Gastroesophageal sphincter (tissue), 4 donors: ENCODE data around the gene TMA7. TPM values are rescaled to one million over a fixed set of nuclear protein-coding genes. Genes with fewer than 3 reads are reported as not detected.
"Not testable (repeated sequence)": the region's sequence is repeated elsewhere in the genome, so short reads cannot be mapped to it uniquely, and the experiment has no call there.

Experiments used
- ATAC-seq: fragments of 150-250 bp; one replicate; pipeline ENCODE4 v1.9.1; 2016; ENCODE audit warnings: mild to moderate bottlenecking, moderate library complexity
- H3K27ac ChIP-seq, 4 donors: fragments of 200-600 bp; sonication (generic) in 3 of 4; 1 replicate in 3 of 4; 2 replicates in 1 of 4; pipeline ENCODE4 v1.5.1; 2016 to 2019
- H3K27me3 ChIP-seq: fragments of 200-600 bp; sonication (generic); one replicate; pipeline ENCODE4 v1.5.1; 2019
- H3K36me3 ChIP-seq, 2 donors: fragments of 200-600 bp; sonication (generic); one replicate each; pipeline ENCODE4 v1.5.1; 2019; ENCODE audit warnings: control low read depth in 1 of 2
- H3K4me1 ChIP-seq, 3 donors: fragments of 200-600 bp; sonication (generic); 1 replicate in 2 of 3; 2 replicates in 1 of 3; pipeline ENCODE4 v1.5.1; 2016 to 2019; ENCODE audit warnings: control low read depth in 2 of 3
- H3K4me3 ChIP-seq, 2 donors: fragments of 200-600 bp; sonication (generic); one replicate each; pipeline ENCODE4 v1.5.1; 2019; ENCODE audit warnings: mild to moderate bottlenecking in 1 of 2, moderate library complexity in 1 of 2
- H3K9me3 ChIP-seq, 3 donors: fragments of 200-600 bp; sonication (generic); one replicate each; pipeline ENCODE4 v1.5.1; 2017 to 2019; ENCODE audit warnings: control low read depth in 2 of 3
- EP300 ChIP-seq: sonication (generic); formaldehyde crosslinking; IDR thresholded peaks from one replicate; pipeline ENCODE4 v1.6.1; 2017; ENCODE audit warnings: antibody characterized with exemption, mild to moderate bottlenecking
- POLR2A ChIP-seq, 2 donors: fragments of 450-650 bp; IDR thresholded peaks; one replicate each; pipeline ENCODE4 v1.6.1; 2017; ENCODE audit warnings: antibody characterized with exemption in 2 of 2, mild to moderate bottlenecking in 2 of 2, moderate library complexity in 1 of 2
- POLR2AphosphoS5 ChIP-seq: sonication (generic); formaldehyde crosslinking; IDR thresholded peaks from one replicate; pipeline ENCODE4 v1.6.1; 2017; ENCODE audit warnings: antibody characterized with exemption
- WGBS, 2 donors: methylation state at CpG; one replicate each; pipeline ENCODE4 v1.1.5; 2018; ENCODE audit warnings: low coverage in 1 of 2; 5-methylcytosine and 5-hydroxymethylcytosine counted together
- total RNA-seq, 4 donors: library from RNA; depleted of rRNA; stranded (reverse); fragments of >200 nt; gene quantifications; one replicate each; pipeline ENCODE4 v1.1.0, GENCODE V29; 2016
- TF ChIP-seq, protein P1 (sequence below), 4 experiments: fragments of 200-600 bp in 2 of 4; fragments of 450-650 bp in 2 of 4; sonication (generic) in 1 of 4; IDR thresholded peaks; one replicate each; pipeline ENCODE4 v1.5.1; 2017 to 2019; ENCODE audit warnings: antibody characterized with exemption in 4 of 4, mild to moderate bottlenecking in 2 of 4, moderate library complexity in 2 of 4

TMA7 gene
- total RNA-seq, 4 donors from 2014 or later = 200 to 329 (median 260) TPM

DNA sequence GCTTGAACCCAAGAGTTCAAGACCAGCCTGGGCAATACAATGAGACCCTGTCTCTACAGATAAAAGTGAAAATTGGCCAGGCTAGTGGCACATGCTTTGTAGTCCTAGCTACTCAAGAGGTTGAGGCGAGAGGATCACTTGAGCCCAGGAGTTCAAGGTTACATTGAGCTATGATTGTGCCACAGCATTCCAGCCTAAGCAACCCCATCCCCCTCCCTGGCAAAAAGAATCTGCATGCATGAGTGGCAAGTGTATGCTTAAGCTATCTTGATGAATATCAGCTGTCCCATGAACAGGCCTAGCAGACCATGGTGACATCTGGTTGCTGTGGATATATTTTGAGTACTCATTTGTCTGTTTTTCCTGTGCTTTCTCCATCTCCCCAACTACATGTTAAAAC, 11.2 kb downstream of the TMA7 start:
- Histone ChIP-seq H3K4me3 (no peak overlapping the region), H3K27me3 (no peaks in the 10 kb centered on the region), H3K27ac (no peak overlapping the region), H3K9me3 (no peaks in the 10 kb centered on the region), H3K4me1 (peaks cover 0 to 24% (median 9%) of the 10 kb centered on the region in 3 donors), H3K36me3 (peaks cover 0 to 58% of the 10 kb centered on the region in 2 donors)
- WGBS, 2 donors = 20 to 88% methylated on average over 1 of the region's 1 CpG
- no peak for ATAC-seq
- TF ChIP-seq EP300 = no peak
- TF ChIP-seq POLR2A (IDR thresholded peaks at IDR 0.05) = no peak
- TF ChIP-seq, protein P1, sequence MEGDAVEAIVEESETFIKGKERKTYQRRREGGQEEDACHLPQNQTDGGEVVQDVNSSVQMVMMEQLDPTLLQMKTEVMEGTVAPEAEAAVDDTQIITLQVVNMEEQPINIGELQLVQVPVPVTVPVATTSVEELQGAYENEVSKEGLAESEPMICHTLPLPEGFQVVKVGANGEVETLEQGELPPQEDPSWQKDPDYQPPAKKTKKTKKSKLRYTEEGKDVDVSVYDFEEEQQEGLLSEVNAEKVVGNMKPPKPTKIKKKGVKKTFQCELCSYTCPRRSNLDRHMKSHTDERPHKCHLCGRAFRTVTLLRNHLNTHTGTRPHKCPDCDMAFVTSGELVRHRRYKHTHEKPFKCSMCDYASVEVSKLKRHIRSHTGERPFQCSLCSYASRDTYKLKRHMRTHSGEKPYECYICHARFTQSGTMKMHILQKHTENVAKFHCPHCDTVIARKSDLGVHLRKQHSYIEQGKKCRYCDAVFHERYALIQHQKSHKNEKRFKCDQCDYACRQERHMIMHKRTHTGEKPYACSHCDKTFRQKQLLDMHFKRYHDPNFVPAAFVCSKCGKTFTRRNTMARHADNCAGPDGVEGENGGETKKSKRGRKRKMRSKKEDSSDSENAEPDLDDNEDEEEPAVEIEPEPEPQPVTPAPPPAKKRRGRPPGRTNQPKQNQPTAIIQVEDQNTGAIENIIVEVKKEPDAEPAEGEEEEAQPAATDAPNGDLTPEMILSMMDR (IDR thresholded peaks at IDR 0.05) = no peak
- TF ChIP-seq POLR2AphosphoS5 = no peak

DNA sequence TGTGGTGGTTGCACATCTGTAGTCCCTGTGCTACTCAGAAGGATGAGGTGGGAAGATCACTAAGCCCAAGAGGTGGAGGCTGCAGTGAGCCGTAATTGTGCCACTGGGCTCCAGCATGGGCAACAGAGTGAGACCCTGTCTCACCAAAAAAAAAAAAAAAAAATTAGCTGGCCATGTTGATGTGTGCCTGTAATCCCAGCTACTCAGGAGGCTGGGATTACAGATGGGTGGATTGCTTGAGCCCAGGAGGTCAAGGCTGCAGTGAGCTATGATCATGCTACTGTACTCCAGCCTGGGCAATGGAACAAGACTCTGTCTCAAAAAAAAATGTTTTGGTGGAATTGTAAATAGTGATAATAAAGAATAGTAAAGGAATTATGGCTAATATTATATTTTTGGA, 16.4 kb downstream of the TMA7 start:
- H3K9me3 ChIP-seq = no peaks in the 10 kb centered on the region
- H3K27me3 ChIP-seq = no peaks in the 10 kb centered on the region
- no peak for TF ChIP-seq POLR2AphosphoS5
- TF ChIP-seq, protein P1 (IDR thresholded peaks at IDR 0.05) = no peak
- no peak for TF ChIP-seq POLR2A (IDR thresholded peaks at IDR 0.05)
- TF ChIP-seq EP300 = no peak
- no peak overlapping the region for H3K4me3 ChIP-seq
- H3K36me3 ChIP-seq = peaks cover 0 to 100% of the 10 kb centered on the region in 2 donors
- ATAC-seq = no peak
- WGBS, 2 donors = 100% methylated on average over 1 of the region's 1 CpG; no CpG with 5 or more reads in 1 of the 2 donors
- peak overlapping the region in 1 of 4 donors; percentile 23 for H3K27ac ChIP-seq
- no peaks in the 10 kb centered on the region for H3K4me1 ChIP-seq

DNA sequence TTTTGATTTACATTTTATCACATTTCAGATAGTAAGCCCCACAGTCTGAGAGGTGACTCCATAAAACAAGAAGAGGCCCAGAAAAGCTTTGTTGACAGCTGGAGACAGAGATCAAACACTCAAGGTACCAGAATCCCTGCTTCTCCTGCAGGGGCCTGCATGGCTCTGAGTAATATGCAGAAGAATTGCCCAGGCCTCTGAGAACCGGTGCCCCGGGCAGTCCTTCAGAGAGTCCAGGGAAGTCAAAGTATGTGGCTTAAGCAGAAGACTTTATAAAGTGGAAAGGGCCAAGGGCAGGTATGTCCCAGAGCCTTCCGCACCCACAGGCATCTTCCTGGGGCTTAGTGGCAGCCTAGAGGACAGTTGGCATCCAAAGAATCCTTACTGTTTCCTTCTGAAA, 19.3 kb downstream of the TMA7 start:
- Histone ChIP-seq H3K9me3 (no peaks in the 10 kb centered on the region), H3K4me3 (no peak overlapping the region), H3K4me1 (peaks cover 0 to 2% (median 0%) of the 10 kb centered on the region in 3 donors), H3K36me3 (peaks cover 0 to 87% of the 10 kb centered on the region in 2 donors), H3K27ac (no peak overlapping the region), H3K27me3 (no peaks in the 10 kb centered on the region)
- WGBS, 2 donors = 60% methylated on average over 2 of the region's 3 CpGs; no CpG with 5 or more reads in 1 of the 2 donors
- no peak for TF ChIP-seq EP300
- TF ChIP-seq POLR2A (IDR thresholded peaks at IDR 0.05) = no peak
- TF ChIP-seq, protein P1 (IDR thresholded peaks at IDR 0.05) = no peak
- TF ChIP-seq POLR2AphosphoS5 = no peak
- no peak for ATAC-seq

- Histone ChIP-seq H3K9me3 (no peaks in the 10 kb centered on the region), H3K4me3 (no peak overlapping the region), H3K4me1 (peaks cover 0 to 8% (median 2%) of the 10 kb centered on the region in 3 donors), H3K36me3 (peaks cover 0 to 85% of the 10 kb centered on the region in 2 donors), H3K27me3 (no peaks in the 10 kb centered on the region), H3K27ac (no peak overlapping the region)
- TF ChIP-seq EP300 = no peak
- TF ChIP-seq POLR2A (IDR thresholded peaks at IDR 0.05) = no peak
- TF ChIP-seq POLR2AphosphoS5 = no peak
- TF ChIP-seq, protein P1 (IDR thresholded peaks at IDR 0.05) = no peak
- 78% methylated on average over 5 of the region's 7 CpGs; no CpG with 5 or more reads in 1 of the 2 donors for WGBS, 2 donors
- no peak for ATAC-seq
These were observed 19.9 kb downstream of the TMA7 start for GRCh38 chr3:48459773-48460516.

DNA sequence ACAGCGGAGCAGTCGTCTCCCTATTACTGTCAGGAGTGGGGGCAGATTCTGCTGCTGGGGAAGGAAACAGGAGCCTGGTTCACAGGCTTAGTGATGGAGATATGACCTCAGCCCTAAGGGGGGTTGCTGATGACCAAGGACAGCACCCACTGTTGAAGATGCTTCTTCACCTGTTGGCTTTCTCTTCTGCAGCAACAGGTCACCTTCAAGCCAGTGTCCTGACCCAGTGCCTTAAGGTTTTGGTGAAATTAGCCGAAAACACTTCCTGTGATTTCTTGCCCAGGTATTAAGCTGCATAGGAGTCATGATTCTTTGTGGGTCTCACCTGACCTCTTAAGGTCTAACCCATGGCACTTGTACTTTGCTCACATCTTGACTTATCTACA, 20.5 kb downstream of the TMA7 start:
- Histone ChIP-seq H3K4me1 (peaks cover 0 to 14% (median 6%) of the 10 kb centered on the region in 3 donors), H3K9me3 (no peaks in the 10 kb centered on the region), H3K27ac (no peak overlapping the region), H3K27me3 (no peaks in the 10 kb centered on the region), H3K4me3 (no peak overlapping the region), H3K36me3 (peaks cover 0 to 79% of the 10 kb centered on the region in 2 donors)
- TF ChIP-seq POLR2A (IDR thresholded peaks at IDR 0.05) (no peak), EP300 (no peak)
- no peak for ATAC-seq
- 81 to 100% methylated on average over 1 to 3 of the region's 3 CpGs for WGBS, 2 donors

DNA sequence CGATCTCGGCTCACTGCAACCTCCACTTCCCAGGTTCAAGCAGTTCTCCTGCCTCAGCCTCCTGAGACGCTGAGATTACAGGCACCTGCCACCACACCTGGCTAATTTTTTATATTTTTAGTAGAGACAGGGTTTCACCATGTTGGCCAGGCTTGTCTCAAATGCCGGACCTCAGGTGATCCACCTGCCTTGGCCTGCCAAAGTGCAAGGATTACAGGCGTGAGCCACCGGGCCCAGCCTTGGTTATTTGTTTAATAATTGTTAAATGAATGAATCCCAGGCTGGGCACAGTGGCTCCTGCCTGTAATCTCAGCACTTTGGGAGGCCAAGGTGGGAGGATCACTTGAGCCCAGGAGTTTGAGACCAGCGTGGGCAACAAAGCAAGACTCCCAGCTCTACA, 21.7 kb downstream of the TMA7 start:
- Histone ChIP-seq H3K4me1 (peaks cover 0 to 24% (median 10%) of the 10 kb centered on the region in 3 donors), H3K36me3 (peaks cover 0 to 67% of the 10 kb centered on the region in 2 donors)
- H3K27me3 ChIP-seq, H3K9me3 ChIP-seq, ATAC-seq, H3K4me3 ChIP-seq, H3K27ac ChIP-seq: not testable (repeated sequence)
- 60 to 80% methylated on average over 1 to 6 of the region's 7 CpGs for whole genome bisulfite sequencing, 2 donors
